Breast epithelium (tissue), 3 donors: ENCODE results near the gene HCFC1R1.

Experiments used
- POLR2A ChIP-seq: fragments of 450-650 bp; IDR thresholded peaks from one replicate; pipeline ENCODE4 v1.6.1; 2016; ENCODE audit warnings: antibody characterized with exemption, mild to moderate bottlenecking, moderate library complexity
- POLR2AphosphoS5 ChIP-seq, 3 donors: sonication (generic); formaldehyde crosslinking; IDR thresholded peaks; one replicate each; pipeline ENCODE4 v1.6.1; 2017; ENCODE audit warnings: antibody characterized with exemption in 3 of 3
- TF ChIP-seq, protein P1 (sequence below), 3 donors: fragments of 450-650 bp; IDR thresholded peaks; one replicate each; pipeline ENCODE4 v1.5.1; 2016 to 2017; ENCODE audit warnings: antibody characterized with exemption in 3 of 3, mild to moderate bottlenecking in 3 of 3, moderate library complexity in 3 of 3

DNA sequence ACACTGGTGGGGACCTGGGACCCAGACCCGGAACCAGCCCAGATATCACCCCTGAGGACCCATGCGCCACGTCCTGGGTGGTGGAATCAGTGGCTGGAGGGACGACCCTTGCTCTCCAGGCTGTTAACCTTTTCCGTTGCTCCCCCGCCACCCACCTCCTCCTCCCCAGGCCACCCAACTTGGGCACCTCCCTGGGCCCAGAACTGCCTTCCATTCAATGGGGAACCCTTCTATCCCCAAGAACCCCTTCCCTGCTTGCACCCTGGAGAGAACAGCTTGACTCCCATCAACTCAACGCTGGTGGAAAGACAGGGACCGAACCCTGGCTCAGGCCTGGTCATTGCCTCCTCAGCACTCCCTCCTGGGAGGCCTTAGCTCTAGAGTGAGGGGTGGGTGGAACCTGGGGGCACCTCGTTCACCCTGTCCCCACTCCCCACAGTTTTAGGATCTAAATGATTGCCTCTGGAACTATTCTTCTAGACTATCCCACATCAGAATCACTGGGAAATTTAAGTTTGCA is 36.0 kb upstream of the HCFC1R1 start:
- TF ChIP-seq, protein P1, sequence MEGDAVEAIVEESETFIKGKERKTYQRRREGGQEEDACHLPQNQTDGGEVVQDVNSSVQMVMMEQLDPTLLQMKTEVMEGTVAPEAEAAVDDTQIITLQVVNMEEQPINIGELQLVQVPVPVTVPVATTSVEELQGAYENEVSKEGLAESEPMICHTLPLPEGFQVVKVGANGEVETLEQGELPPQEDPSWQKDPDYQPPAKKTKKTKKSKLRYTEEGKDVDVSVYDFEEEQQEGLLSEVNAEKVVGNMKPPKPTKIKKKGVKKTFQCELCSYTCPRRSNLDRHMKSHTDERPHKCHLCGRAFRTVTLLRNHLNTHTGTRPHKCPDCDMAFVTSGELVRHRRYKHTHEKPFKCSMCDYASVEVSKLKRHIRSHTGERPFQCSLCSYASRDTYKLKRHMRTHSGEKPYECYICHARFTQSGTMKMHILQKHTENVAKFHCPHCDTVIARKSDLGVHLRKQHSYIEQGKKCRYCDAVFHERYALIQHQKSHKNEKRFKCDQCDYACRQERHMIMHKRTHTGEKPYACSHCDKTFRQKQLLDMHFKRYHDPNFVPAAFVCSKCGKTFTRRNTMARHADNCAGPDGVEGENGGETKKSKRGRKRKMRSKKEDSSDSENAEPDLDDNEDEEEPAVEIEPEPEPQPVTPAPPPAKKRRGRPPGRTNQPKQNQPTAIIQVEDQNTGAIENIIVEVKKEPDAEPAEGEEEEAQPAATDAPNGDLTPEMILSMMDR (IDR thresholded peaks at IDR 0.05), result no peak
- no peak for TF ChIP-seq POLR2A
- no peak for TF ChIP-seq POLR2AphosphoS5 (IDR thresholded peaks at IDR 0.05)
